GM10266 (cell line): Measurements from ENCODE around the gene LRP1B.
A peak's percentile ranks its signal among the peaks of the same experiment; 100 is the strongest.

ENCODE experiments used
- DNase-seq: peaks from one replicate; pipeline ENCODE4 v3.0.0; 2012; ENCODE audit errors: extremely low spot score
- CTCF ChIP-seq: IDR thresholded peaks from 2 replicates; pipeline ENCODE4 v1.5.1; 2012; ENCODE audit warnings: mild to moderate bottlenecking, low read depth; ENCODE audit not compliant: control insufficient read depth, insufficient read depth; ENCODE audit errors: missing control alignments

The LRP1B gene

GRCh38 chr2:142131010-142131669 is at the start of gene LRP1B:
Gene LRP1B, minus strand, starts transcription at chr2:142131016. Its CDS starts 287 bp downstream, at chr2:142130729.
- DNase-seq: peak; percentile 21
- TF ChIP-seq CTCF: no peak

- no peak for TF ChIP-seq CTCF
- no peak for DNase-seq
Measured at GRCh38 chr2:142179686-142180085, 48.9 kb upstream of the LRP1B start.

GRCh38 chr2:142178604-142179003 is 47.8 kb upstream of the LRP1B start:
- DNase-seq: no peak
- TF ChIP-seq CTCF: no peak

GRCh38 chr2:142176941-142177340 is 46.1 kb upstream of the LRP1B start:
- TF ChIP-seq CTCF: no peak
- no peak for DNase-seq

- no peak for TF ChIP-seq CTCF
- DNase-seq: no peak
Measured at GRCh38 chr2:142175813-142176338, 45.1 kb upstream of the LRP1B start.

GRCh38 chr2:142174176-142174575 is 43.4 kb upstream of the LRP1B start:
- no peak for DNase-seq
- TF ChIP-seq CTCF: no peak

- DNase-seq: no peak
- TF ChIP-seq CTCF: no peak
Measured at GRCh38 chr2:142170847-142171246, 40.0 kb upstream of the LRP1B start.
